Measurements from ENCODE around the gene HACD2.

The HACD2 gene

GRCh38 chr3:123481722-123482457, 103.0 kb downstream of the HACD2 start:
- WGBS: 88% methylated on average over 12 of the region's 12 CpGs
- Histone ChIP-seq H2BK15ac (ENCODE audit: low read depth, poor library complexity, severe bottlenecking) (no peak overlapping the region), H3K4ac (ENCODE audit: low read depth in 1 of 2, low read length in 2 of 2) (no peak overlapping the region), H2AK5ac (ENCODE audit: low read length, severe bottlenecking) (no peak overlapping the region), H3K27ac (ENCODE audit: low read length, poor library complexity, severe bottlenecking) (no peak overlapping the region), H4K91ac (ENCODE audit: low read length) (no peak overlapping the region), H3K36me3 (ENCODE audit: control insufficient read depth in 1 of 2, insufficient read depth in 2 of 2, low read depth in 1 of 2, low read length in 2 of 2) (peaks cover 0 to 3% of the 10 kb centered on the region in 2 experiments), H3K4me3 (ENCODE audit: insufficient read depth in 1 of 2, low read depth in 1 of 2, low read length in 2 of 2) (no peak overlapping the region), H2BK120ac (ENCODE audit: low read depth, low read length) (no peak overlapping the region), H3K4me2 (ENCODE audit: low read length, poor library complexity, severe bottlenecking) (no peak overlapping the region), H2BK5ac (ENCODE audit: low read depth, low read length, poor library complexity, severe bottlenecking) (no peak overlapping the region), H3K4me1 (ENCODE audit: control insufficient read depth, insufficient read depth, low read depth, low read length) (peaks cover 2% of the 10 kb centered on the region), H3K9me3 (ENCODE audit: control insufficient read depth, low read length) (no peaks in the 10 kb centered on the region), H3K18ac (ENCODE audit: low read depth in 1 of 2, low read length in 2 of 2) (no peak overlapping the region), H3K14ac (ENCODE audit: low read length in 2 of 2) (no peak overlapping the region), H3K23ac (ENCODE audit: low read length in 2 of 2) (no peak overlapping the region), H3K79me1 (replicated peaks; ENCODE audit: low read length, poor library complexity, severe bottlenecking) (no peaks in the 10 kb centered on the region), H2AFZ (ENCODE audit: low read depth, low read length) (no peak overlapping the region), H3K27me3 (ENCODE audit: control insufficient read depth in 1 of 2, insufficient read depth in 1 of 2, low read length in 2 of 2) (peaks cover 67 to 79% of the 10 kb centered on the region in 2 experiments), H4K8ac (ENCODE audit: low read length) (no peak overlapping the region), H3K9ac (ENCODE audit: low read length) (no peak overlapping the region), H2BK12ac (ENCODE audit: low read length in 2 of 2) (no peak overlapping the region)
- no peak for DNase-seq

GRCh38 chr3:123481071-123481470, 103.8 kb downstream of the HACD2 start:
- Histone ChIP-seq H2BK15ac (ENCODE audit: low read depth, poor library complexity, severe bottlenecking) (no peak overlapping the region), H3K14ac (ENCODE audit: low read length in 2 of 2) (no peak overlapping the region), H3K9me3 (ENCODE audit: control insufficient read depth, low read length) (no peaks in the 10 kb centered on the region), H2BK5ac (ENCODE audit: low read depth, low read length, poor library complexity, severe bottlenecking) (no peak overlapping the region), H2AFZ (ENCODE audit: low read depth, low read length) (no peak overlapping the region), H3K9ac (ENCODE audit: low read length) (no peak overlapping the region), H4K91ac (ENCODE audit: low read length) (no peak overlapping the region), H3K18ac (ENCODE audit: low read depth in 1 of 2, low read length in 2 of 2) (no peak overlapping the region), H3K4ac (ENCODE audit: low read depth in 1 of 2, low read length in 2 of 2) (no peak overlapping the region), H3K79me1 (replicated peaks; ENCODE audit: low read length, poor library complexity, severe bottlenecking) (no peaks in the 10 kb centered on the region), H2AK5ac (ENCODE audit: low read length, severe bottlenecking) (no peak overlapping the region), H3K36me3 (ENCODE audit: control insufficient read depth in 1 of 2, insufficient read depth in 2 of 2, low read depth in 1 of 2, low read length in 2 of 2) (peaks cover 0 to 3% of the 10 kb centered on the region in 2 experiments), H3K4me1 (ENCODE audit: control insufficient read depth, insufficient read depth, low read depth, low read length) (peaks cover 2% of the 10 kb centered on the region), H3K4me3 (ENCODE audit: insufficient read depth in 1 of 2, low read depth in 1 of 2, low read length in 2 of 2) (no peak overlapping the region), H3K27ac (ENCODE audit: low read length, poor library complexity, severe bottlenecking) (no peak overlapping the region), H2BK12ac (ENCODE audit: low read length in 2 of 2) (no peak overlapping the region), H3K4me2 (ENCODE audit: low read length, poor library complexity, severe bottlenecking) (no peak overlapping the region), H2BK120ac (ENCODE audit: low read depth, low read length) (no peak overlapping the region), H3K27me3 (ENCODE audit: control insufficient read depth in 1 of 2, insufficient read depth in 1 of 2, low read length in 2 of 2) (peaks cover 72 to 78% of the 10 kb centered on the region in 2 experiments), H3K23ac (ENCODE audit: low read length in 2 of 2) (no peak overlapping the region), H4K8ac (ENCODE audit: low read length) (no peak overlapping the region)
- no peak for DNase-seq
- 95% methylated on average over 7 of the region's 7 CpGs for WGBS

DNA sequence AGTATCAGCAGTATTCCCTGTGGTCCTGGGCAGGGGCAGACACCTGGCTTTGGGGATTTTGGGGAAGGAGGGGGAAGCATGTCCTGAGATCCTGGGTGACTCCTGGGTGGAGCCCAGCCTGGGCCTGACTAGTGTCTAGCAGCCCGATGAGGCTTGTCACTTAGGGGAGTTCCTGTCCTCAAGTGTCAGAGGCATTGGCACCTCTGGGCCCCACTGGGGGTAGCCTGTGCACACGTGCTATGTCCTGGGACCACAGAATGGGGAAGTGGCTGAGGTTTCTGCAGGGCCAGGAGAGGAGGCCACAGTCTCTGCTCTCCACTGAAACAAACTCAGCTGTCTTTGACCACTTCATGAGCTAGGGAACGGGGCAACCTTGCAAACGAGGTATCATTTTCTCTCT, 104.4 kb downstream of the HACD2 start:
- Histone ChIP-seq H3K9me3 (ENCODE audit: control insufficient read depth, low read length) (no peaks in the 10 kb centered on the region), H4K91ac (ENCODE audit: low read length) (no peak overlapping the region), H3K4me1 (ENCODE audit: control insufficient read depth, insufficient read depth, low read depth, low read length) (peaks cover 2% of the 10 kb centered on the region), H3K27ac (ENCODE audit: low read length, poor library complexity, severe bottlenecking) (no peak overlapping the region), H3K18ac (ENCODE audit: low read depth in 1 of 2, low read length in 2 of 2) (no peak overlapping the region), H3K4ac (ENCODE audit: low read depth in 1 of 2, low read length in 2 of 2) (no peak overlapping the region), H3K4me3 (ENCODE audit: insufficient read depth in 1 of 2, low read depth in 1 of 2, low read length in 2 of 2) (no peak overlapping the region), H2AK5ac (ENCODE audit: low read length, severe bottlenecking) (no peak overlapping the region), H3K27me3 (ENCODE audit: control insufficient read depth in 1 of 2, insufficient read depth in 1 of 2, low read length in 2 of 2) (peaks cover 72 to 77% of the 10 kb centered on the region in 2 experiments), H2BK5ac (ENCODE audit: low read depth, low read length, poor library complexity, severe bottlenecking) (no peak overlapping the region), H4K8ac (ENCODE audit: low read length) (no peak overlapping the region), H2BK12ac (ENCODE audit: low read length in 2 of 2) (no peak overlapping the region), H3K4me2 (ENCODE audit: low read length, poor library complexity, severe bottlenecking) (no peak overlapping the region), H2BK120ac (ENCODE audit: low read depth, low read length) (no peak overlapping the region), H3K23ac (ENCODE audit: low read length in 2 of 2) (no peak overlapping the region), H3K14ac (ENCODE audit: low read length in 2 of 2) (no peak overlapping the region), H3K79me1 (replicated peaks; ENCODE audit: low read length, poor library complexity, severe bottlenecking) (no peaks in the 10 kb centered on the region), H2AFZ (ENCODE audit: low read depth, low read length) (no peak overlapping the region), H2BK15ac (ENCODE audit: low read depth, poor library complexity, severe bottlenecking) (no peak overlapping the region), H3K9ac (ENCODE audit: low read length) (no peak overlapping the region), H3K36me3 (ENCODE audit: control insufficient read depth in 1 of 2, insufficient read depth in 2 of 2, low read depth in 1 of 2, low read length in 2 of 2) (peaks cover 0 to 3% of the 10 kb centered on the region in 2 experiments)
- whole genome bisulfite sequencing: 75% methylated on average over 4 of the region's 4 CpGs
- no peak for DNase-seq

DNA sequence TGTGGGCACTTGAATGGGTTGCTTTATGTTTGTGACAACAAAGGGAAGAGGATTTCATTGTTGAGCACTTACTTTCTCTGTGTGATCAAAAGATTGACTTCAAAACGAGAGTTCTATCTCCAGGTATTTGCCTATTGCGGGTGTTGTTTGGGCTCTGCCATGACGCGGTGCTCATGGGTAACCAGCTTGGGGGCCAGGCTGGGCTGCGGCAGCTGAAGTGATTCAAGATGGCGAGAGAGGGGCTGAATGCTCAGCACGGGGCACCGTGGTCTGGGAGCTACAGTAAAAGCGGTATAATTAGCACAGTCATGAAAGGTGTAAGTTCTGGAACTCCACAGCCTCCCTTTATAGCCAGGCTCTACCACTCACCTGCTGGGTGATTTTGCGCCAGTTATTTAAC, 105.0 kb downstream of the HACD2 start:
- H3K4me1 ChIP-seq (ENCODE audit: control insufficient read depth, insufficient read depth, low read depth, low read length): peaks cover 2% of the 10 kb centered on the region
- no peak overlapping the region for H2AK5ac ChIP-seq (ENCODE audit: low read length, severe bottlenecking)
- H3K23ac ChIP-seq (ENCODE audit: low read length in 2 of 2): no peak overlapping the region
- no peak overlapping the region for H3K4me3 ChIP-seq (ENCODE audit: insufficient read depth in 1 of 2, low read depth in 1 of 2, low read length in 2 of 2)
- no peak for DNase-seq
- H3K4ac ChIP-seq (ENCODE audit: low read depth in 1 of 2, low read length in 2 of 2): no peak overlapping the region
- no peak overlapping the region for H2AFZ ChIP-seq (ENCODE audit: low read depth, low read length)
- H2BK5ac ChIP-seq (ENCODE audit: low read depth, low read length, poor library complexity, severe bottlenecking): no peak overlapping the region
- no peak overlapping the region for H3K14ac ChIP-seq (ENCODE audit: low read length in 2 of 2)
- H3K27me3 ChIP-seq (ENCODE audit: control insufficient read depth in 1 of 2, insufficient read depth in 1 of 2, low read length in 2 of 2): peaks cover 73 to 77% of the 10 kb centered on the region in 2 experiments
- no peak overlapping the region for H2BK12ac ChIP-seq (ENCODE audit: low read length in 2 of 2)
- 97% methylated on average over 9 of the region's 10 CpGs for WGBS
- no peaks in the 10 kb centered on the region for H3K79me1 ChIP-seq (replicated peaks; ENCODE audit: low read length, poor library complexity, severe bottlenecking)
- H3K9ac ChIP-seq (ENCODE audit: low read length): no peak overlapping the region
- no peak overlapping the region for H4K91ac ChIP-seq (ENCODE audit: low read length)
- no peak overlapping the region for H3K27ac ChIP-seq (ENCODE audit: low read length, poor library complexity, severe bottlenecking)
- H4K8ac ChIP-seq (ENCODE audit: low read length): no peak overlapping the region
- H3K4me2 ChIP-seq (ENCODE audit: low read length, poor library complexity, severe bottlenecking): no peak overlapping the region
- H2BK15ac ChIP-seq (ENCODE audit: low read depth, poor library complexity, severe bottlenecking): no peak overlapping the region
- no peaks in the 10 kb centered on the region for H3K9me3 ChIP-seq (ENCODE audit: control insufficient read depth, low read length)
- H3K18ac ChIP-seq (ENCODE audit: low read depth in 1 of 2, low read length in 2 of 2): no peak overlapping the region
- no peak overlapping the region for H2BK120ac ChIP-seq (ENCODE audit: low read depth, low read length)
- peaks cover 0 to 3% of the 10 kb centered on the region in 2 experiments for H3K36me3 ChIP-seq (ENCODE audit: control insufficient read depth in 1 of 2, insufficient read depth in 2 of 2, low read depth in 1 of 2, low read length in 2 of 2)

Data from mesenchymal stem cell (in vitro differentiated cells and primary cell).